PC-9 (cell line): ENCODE results near the gene RAB30.

Source experiments
- EZH2 ChIP-seq: fragments of 200-600 bp; sonication (generic); IDR thresholded peaks from 2 replicates; pipeline ENCODE4 v1.8.0; 2017; ENCODE audit warnings: antibody characterized with exemption, low read depth
- TF ChIP-seq, protein P1 (sequence below): fragments of 200-600 bp; sonication (generic); conservative IDR thresholded peaks from 2 replicates; pipeline ENCODE4 v1.6.1; 2017; ENCODE audit warnings: mixed run types, antibody characterized with exemption, mild to moderate bottlenecking, moderate library complexity

DNA sequence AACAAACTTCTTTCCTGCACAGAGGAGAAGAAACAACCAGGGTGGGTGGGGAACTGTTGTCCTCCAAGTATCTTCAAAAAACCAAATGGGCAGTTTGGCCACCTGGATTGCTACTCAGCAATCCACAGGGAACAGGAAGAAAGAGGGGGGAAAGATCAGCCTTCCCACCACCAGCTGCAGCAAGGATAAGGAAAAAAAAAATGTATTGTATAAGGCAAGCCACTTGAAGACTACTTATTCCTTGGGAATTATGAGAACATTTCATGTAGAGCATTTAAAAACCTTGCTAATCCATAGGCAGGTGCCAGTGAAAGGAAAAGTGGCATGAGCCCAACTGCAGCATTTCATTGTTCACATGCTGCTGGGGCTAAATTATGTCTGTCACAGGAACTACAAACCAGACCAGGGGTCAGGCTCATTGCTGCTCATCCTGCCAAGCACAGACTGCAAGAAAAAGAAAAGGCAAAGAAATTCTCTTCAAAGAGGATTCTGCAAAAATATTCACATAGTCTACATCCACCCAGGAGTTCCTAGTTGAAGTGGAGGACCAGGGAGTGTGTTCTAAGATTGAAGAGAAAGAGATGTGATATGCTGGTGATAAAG lies 2.2 kb downstream of the RAB30 start:
- TF ChIP-seq, protein P1, sequence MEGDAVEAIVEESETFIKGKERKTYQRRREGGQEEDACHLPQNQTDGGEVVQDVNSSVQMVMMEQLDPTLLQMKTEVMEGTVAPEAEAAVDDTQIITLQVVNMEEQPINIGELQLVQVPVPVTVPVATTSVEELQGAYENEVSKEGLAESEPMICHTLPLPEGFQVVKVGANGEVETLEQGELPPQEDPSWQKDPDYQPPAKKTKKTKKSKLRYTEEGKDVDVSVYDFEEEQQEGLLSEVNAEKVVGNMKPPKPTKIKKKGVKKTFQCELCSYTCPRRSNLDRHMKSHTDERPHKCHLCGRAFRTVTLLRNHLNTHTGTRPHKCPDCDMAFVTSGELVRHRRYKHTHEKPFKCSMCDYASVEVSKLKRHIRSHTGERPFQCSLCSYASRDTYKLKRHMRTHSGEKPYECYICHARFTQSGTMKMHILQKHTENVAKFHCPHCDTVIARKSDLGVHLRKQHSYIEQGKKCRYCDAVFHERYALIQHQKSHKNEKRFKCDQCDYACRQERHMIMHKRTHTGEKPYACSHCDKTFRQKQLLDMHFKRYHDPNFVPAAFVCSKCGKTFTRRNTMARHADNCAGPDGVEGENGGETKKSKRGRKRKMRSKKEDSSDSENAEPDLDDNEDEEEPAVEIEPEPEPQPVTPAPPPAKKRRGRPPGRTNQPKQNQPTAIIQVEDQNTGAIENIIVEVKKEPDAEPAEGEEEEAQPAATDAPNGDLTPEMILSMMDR = no peak
- no peak for TF ChIP-seq EZH2
